Hindlimb muscle (tissue), 1 donor: ENCODE data around the gene YPEL4. TPM values are rescaled to one million over a fixed set of nuclear protein-coding genes. Genes with fewer than 3 reads are reported as not detected.

Experiments used
- DNase-seq: peaks from one replicate; pipeline ENCODE4 v3.0.0-alpha.2; 2013
- polyA plus RNA-seq: library from polyadenylated mRNA; unstranded; fragments of 120-200 nt; gene quantifications from one replicate; pipeline ENCODE4 v1.2.1, GENCODE V29; 2013; ENCODE audit not compliant: insufficient read length

The YPEL4 gene
- polyA plus RNA-seq, 1 donor = 1.9 TPM

DNA sequence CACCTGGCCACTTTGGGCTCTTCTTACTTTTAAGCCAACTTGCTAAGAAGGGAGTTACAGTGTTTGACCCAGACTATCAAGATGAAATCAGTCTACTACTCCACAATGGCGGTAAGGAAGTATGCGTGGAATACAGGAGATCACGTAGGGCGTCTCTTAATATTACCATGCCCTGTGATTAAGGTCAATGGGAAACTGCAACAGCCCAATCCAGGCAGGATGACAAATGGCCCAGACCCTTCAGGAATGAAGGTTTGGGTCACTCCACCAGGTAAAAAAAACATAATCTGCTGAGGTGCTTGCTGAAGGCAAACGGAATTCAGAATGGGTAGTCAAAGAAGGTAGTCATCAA lies 1.0 kb upstream of the YPEL4 start:
- no peak for DNase-seq

DNA sequence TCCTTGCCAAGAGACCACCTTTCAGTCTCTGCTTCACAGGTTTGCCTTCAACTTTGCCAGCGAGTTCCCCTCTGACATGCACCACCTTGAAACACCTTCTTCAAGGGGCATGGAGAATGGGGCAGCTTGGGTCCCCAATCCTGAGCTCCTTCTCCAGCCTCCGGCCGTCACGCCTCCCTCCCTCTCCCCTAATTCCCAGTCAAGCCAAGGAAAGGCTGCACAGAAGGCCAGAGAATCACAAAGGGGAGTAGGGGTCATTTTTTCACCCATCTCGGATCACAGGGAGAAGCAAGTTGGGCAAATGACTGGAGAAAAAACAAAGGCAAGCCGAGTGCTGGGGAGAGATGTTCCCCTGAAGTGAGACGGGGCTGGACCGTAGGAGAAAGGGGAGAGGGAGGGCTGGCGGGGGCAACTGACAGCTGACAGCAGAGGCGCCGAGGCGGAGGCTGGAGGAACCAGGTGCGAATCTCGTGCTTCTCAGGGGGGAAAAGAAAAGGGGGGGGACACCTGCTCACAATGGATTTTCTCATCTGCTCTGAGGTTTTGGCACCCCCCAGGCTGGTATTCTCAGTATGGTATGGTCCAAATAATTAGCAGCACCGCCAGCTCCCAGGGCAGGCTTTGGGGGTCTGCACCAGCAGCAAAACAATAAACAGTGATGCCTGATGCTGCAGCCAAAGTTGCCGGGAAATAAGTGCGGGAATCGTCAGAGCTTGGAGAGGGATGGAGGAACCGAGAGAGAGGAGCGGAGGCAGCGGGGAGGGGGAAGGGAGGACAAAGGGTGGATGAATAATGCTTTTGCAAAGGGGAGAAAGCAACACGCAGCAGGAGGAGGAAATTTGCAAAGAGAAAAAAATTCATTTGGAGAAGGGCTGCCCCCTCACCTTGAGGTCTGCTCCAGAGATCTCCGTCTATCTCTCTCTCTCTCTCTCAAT lies 644 bp downstream of the YPEL4 start:
- DNase-seq = peak; percentile 29

DNA sequence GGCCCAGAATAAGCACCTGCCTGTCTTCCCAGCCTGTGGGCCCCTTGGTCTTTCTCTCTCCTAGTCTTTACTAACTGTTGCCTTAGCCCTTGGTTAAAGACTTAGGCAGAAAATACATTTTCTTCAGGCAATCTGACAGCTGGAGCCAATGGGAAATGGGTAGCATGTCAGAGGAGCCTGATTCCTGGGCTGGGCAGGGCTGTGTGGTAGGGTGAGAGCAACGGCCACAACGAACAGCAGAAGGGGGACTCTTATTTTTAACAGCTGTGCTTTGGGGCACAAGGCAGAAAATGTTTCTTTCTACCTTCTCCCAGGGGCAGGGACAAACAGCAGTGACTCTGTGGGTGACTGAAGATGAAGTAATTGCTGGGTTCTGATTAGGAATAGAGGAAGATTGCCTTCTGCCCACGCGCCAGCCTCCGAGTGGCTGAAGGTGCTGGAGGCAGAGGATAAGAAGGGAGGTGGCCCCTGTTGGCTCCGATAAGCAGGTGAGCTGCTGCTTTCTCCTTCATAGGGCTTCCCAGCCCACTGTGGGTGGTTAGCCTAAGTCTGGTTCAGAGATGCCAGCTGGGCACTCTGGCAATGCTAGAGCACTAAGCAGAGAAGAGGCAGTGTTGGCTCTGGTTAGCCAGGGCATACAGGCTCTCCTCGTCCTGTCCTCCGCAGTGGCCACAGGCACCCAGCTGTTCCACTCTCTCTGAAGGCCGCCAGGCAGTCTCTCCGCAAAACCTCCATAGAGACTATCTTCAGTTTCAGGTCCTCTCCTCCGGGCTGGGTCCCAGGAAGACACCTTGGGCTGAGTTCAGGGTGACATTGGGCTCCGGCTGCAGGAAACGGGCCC lies 1.5 kb downstream of the YPEL4 start:
- DNase-seq = peak; percentile 29

DNA sequence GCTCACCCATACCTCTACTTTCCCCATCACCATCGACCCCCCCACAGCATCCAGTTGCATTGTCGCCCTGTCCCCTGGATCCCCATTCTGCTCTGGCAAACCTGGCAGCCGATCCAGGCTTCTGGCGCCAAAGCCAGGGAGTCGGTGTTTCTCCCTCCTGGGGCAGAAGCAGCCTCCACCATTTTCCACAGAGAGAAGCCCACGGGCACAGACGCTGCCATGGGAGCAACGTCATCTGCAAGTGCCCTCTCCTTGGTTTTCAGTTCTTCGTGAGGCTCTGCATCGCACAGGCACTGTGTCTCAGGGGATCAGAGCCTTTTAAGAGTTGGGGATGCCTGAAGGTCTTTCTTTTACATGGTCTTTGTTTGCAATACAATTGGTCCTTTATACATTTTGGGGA lies 2.3 kb downstream of the YPEL4 start:
- DNase-seq = no peak

DNA sequence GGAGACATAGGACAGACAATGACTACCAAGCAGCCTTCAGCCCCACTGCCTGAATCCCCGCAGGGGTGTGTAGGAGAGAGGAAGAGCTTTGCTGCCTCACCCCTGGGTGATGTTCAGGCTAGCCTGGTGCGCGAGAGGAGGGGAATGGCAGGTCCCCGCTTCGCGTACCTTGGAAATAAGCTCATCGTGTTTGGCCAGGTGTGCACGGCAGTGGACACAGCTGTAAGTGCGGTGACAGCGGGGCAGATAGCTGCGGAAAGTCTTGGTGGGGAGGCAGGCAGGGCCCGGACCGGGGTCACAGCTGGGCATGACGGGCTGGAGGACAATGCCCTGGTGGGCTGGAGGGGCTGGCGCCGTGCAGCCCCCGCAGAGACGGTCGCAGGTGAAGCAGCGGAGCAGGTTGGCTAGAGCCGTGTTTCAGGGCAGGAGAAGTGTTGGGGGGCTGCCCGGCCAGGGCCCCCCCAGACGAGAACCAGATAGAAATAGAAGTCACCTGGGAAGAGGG lies 2.9 kb downstream of the YPEL4 start:
- no peak for DNase-seq

DNA sequence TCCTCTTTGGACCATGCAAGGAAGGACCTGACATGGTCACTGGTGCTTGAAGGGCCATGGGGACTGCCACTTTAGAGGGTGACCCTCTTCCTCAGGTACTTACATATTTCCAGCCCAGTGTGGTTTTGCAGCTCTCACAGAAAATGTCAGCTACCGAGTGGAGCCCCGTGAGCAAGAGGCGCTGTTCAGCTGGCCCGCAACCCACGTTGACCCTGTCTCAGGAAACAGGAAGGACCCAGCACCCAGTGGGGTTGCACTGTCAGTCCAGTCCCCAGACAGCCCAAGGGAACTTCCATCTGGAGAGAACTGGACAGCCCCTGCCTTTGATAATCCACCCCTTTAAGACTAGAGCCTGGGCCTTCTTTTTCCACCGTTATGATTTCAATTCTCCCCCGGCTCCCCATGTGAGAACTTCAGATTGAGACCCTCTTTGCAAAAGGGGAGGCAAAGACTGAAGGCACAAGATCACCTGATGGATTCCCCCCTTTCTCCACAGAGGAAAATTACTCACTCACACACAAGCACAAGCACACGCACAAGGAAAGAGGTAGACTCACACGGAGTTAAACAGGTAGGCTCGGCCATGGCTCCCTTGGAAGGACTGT lies 3.4 kb downstream of the YPEL4 start:
- no peak for DNase-seq

DNA sequence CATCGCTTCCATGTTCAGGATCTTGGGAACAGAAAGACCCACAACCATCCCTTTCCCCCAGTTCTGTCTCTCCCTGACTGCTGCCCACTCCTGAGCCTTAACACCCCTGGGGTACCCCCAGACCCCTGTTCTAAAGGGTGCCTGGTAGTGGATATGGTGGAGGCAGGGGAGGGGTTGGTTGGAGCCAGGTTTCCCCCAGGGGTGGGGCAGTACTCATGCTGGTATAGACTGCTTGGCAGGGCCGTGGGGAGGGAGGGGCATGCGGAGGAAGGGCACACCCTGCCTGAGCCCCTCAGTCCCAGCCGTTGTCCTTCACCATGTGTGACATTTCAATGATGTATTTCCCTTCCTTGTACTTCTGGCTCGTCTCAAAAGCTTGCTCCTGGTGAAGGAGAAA lies 4.0 kb downstream of the YPEL4 start:
- DNase-seq = no peak

DNA sequence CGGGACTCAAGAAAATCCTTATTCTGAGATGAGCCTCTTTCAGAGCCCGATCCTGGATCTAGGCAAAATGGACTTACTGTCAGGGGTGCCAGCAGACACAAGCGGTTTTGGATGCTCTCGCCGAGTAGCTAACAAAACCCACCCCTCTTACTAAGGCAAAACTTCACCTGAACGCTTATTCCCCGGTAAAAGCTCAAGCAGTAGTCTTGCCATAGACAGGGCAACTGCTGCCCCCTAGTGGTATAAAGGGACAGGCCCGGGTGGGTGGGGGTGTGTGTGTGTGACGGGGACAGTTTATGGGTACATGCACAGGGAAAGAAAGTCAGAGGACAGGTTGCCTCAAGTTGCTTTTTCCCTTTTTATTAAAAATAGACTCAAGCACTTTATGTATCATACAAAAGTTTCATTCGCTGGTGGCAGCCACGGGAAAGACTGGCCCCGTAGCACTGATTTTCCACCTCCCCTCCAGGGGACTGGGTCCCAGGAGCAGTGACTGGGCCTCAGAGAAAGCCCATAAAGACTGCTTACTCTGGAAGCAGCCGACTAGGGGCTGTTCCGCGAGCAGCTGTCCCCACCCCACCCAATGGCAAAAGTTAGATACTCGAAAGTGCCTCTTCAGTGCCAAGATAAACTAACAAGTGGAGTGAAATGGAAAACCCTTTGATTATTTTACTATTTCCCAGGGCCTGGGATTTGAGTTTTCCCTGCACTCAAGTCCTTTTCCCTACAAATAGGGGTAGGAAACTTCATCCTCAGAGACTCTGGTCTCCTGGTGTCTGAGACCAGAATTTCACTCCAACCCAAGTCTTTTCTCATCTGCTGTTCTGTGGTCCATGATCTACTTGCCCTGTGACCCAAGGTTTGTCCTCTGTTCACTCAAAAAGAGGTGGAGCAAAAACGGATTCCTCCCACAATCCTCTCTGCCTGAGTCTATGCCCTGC lies 4.7 kb downstream of the YPEL4 start:
- peak; percentile 76 for DNase-seq

DNA sequence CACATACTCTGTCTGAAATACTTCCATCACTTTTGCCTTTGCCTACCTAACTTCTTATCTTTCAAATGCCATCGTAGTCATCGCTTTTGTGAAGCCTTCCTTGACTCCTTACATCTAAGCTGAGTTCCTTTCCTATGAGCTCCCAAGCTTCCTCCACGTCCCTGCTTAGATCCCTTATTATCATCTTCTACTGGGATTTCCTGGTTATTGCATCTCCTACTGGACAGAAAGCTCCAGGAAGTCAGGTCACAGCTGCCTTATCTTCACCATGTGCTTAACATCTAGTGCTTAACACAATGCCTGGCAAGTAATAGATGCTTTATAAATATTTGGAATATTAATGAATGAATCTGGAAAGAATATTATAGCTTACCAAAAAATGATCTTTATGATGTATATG lies 5.9 kb downstream of the YPEL4 start:
- DNase-seq = no peak

DNA sequence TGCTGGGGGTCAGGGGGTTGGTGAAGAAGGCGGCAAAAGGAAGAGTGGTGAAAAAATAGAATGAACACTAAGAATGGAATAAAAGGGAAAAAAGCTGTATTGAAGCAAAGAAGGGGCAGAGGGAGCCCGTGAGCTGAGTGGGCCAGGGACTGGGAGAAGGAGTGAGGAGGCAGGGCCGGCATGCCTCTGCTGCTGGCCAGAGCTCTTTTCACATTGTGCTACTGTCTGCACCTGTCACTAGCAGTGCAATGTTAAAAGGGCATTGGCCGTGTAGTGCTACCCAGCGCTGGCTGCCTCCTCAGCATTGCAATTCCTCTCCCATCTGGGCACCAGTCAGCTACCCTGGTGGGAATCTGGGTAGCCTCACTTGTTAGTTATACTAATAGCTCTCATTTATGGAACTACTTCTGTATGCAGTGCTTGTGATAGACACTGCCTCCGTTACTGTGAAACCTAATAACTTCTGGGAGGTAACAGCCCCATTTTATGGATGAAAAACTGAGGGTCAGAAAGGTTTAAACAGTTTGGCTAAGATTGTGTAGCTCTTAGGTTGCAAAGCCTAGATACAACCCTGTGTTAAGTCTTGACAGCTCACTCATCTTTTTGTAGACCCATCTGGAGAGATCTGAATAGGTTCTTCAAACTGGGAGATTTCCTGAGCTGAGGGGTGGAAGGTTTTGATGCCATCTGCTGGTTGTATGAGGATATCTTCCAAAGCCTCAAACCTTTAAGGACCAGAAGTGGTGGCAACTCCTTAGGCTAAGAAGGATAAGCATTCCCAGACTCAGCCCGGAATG lies 8.5 kb downstream of the YPEL4 start:
- no peak for DNase-seq

DNA sequence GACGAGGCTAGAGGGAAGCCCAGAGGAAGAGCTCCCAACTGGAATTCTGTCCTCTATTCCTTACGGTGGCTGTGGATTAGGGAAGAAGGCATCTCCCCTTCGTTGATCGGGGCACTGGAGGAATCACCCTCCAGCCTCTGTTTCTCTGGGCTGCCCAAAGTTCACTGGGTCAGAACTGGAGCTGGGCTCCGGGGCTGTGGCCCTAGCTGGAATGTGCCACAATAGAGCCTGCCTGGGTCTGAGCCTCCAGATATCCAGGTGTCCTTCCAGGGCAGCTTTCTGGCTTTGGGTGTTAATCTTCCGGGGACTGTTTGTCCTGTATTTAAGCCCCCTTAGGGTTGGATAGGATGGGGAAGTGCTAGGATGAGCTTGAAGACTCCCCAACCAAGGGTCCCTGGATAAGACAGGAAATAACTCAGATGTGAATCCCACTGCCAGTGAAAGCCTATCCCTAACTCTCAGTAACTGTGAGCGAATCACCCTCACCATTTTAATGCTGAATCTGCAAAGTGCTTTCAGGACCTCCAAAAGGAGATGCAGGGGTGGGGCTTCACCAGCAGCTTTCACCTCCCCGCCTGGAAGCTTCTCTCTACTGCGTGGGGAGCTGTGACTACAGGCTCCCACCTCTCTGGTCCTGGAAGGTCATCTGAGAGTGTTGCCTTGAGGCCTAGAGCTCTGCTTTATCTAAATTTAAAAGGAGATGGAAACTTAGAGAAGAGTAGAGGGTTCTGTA lies 9.5 kb downstream of the YPEL4 start:
- DNase-seq = no peak

DNA sequence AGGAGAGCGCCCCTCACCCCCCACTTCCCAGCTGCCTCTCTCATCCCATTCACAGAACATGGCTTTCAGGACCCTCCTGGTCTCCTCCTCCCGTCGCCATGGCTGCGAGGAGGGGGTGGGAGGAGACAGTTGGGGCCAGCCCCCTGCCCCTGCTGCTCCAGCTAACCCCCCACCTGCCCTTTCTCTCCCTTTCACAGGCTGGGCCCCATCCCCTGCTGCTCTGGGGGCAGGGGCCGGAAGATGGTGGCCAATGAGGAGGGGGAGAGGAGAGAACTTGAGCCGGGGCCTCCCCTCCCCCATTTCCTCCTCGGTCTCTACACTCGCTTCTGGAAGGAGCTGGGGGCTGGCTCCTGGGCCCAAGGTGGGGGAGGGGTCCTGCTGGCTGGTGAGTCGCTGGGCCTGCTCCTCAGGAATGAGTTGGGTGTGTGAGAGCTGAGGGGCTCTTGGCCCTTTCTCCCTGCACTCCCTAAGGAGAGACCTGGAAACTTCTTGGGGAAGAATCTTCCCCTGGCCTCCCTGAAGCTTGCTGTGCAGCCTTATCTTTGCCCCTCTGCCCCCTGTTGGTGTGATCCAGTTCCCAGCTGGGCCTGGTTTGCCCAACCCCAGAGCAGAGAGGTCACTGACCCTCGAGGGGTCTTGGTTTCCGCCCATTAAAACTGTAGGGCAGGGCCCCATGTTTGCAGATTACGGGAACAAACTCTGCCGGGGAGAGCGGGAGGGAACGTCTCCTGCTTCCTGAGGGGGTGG lies 10.2 kb downstream of the YPEL4 start:
- DNase-seq = peak; percentile 81

DNA sequence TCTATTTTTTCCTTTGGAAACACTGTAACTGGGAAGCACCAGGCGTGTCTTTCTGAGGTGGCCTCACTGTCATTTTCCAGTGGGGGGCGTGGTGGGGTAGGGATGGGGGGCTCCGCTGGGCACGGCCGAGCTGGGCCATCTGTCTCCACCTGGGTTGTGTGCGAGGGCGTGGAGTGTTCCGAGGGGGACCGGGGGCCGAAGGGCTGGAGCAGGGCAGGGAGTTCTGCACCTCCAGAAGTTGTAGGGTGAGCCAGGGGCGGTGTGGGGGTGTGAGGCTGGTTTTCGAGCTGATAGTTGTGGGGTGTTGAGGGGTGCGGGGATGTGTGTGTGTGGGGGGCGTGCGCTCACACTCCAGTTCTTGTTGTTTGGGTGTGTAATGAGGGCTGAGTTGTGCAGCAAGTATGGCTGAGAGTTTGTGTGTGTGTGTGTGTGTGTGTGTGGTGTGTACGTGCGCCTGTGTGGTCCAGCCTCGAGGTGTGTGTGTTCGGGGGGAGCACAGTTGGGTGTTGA lies 10.8 kb downstream of the YPEL4 start:
- DNase-seq = no peak

DNA sequence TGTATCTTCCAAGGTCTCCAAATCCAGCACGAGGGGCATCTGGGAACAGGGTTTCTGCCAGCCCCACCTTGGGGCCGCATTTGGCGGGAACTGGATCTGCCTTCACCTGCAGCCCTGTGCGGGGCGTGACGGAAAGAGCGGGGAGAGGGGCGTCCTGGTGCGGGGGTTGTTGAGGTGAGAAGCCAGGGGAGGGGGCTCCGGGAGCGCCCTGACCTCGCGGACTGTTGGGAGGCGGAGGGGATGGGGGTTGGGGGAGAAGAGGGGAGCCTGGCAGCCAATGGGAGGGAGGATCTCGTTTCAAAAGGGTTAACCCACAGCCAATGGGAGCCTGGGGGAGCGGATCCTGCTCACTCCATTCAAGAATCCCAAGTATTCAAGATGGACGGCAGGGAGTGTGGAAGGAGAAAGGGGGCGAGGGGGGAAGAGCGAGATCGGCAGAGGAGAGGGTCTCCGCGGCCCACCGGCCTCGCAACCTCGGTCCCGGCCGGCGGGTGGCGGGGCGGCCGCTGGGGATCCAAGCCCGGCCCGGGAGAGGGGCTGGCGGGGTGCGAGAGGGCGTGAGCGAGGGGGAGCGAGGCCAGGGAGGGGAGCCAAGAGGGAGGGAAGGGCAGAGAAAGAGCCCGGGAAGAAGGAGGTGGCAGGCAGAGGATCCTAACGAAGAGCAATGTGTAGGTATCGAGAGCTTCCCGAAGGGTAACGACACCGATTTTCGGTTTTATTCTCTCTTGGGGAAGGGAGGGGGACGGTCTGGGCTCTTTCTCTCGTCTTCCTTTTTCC lies 11.5 kb downstream of the YPEL4 start:
- peak; percentile 84 for DNase-seq

DNA sequence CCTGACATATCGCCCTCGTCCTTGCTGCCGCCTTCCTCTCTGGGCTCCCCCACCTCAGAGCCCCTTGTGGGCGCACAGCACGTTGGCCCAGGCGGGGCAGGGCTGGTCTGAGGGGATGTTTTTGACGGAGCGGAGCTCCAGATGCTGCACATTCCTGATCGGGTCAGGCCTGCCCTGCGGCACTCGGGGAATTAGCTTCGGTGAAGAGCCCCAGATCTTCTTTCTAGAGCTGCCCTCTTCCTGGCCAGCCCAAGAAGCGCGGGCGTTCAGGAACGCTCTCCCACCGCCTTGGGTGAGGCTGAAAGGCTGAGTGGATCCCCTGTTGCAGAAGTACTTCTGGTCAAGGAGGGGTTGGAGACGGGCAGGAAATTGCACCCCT lies 12.1 kb downstream of the YPEL4 start:
- peak; percentile 28 for DNase-seq

DNA sequence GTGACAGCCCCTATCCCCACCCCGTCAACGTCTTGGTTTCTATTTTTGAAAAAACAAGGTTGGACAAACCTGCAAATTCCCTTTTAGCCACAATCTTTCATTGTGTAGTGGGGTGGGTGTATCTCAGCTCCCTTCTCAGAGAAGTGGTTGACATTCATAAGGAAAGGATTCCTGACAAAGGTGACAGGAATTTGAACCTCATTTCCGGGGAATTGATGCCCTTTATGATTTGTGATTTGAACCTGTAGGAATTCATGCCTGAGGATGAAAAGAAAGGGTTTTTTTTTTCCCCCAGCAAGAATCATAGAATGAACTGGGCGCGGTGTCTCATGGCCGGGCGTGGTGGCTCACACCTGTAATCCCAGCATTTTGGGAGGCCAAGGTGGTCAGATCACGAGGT lies 14.5 kb downstream of the YPEL4 start:
- no peak for DNase-seq

DNA sequence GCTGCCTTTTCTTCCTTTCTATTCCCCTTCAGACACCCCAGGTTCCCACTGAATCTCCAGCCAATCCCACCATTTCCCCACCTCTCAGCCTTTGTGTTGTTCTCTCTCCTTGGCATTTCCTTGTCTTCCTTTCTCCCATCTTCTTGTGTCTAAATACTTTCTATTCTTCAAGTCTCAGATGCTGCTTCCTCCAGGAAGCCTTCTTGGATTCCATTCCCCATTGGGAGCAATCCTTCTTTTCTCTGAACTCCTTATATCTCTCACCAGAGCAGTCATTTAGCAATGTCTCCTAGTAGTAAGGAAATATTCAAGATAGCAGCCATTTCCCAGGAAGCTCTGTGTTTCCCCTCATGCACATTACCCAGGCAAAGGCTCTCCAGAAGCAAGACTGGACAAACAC lies 15.4 kb downstream of the YPEL4 start:
- DNase-seq = no peak

DNA sequence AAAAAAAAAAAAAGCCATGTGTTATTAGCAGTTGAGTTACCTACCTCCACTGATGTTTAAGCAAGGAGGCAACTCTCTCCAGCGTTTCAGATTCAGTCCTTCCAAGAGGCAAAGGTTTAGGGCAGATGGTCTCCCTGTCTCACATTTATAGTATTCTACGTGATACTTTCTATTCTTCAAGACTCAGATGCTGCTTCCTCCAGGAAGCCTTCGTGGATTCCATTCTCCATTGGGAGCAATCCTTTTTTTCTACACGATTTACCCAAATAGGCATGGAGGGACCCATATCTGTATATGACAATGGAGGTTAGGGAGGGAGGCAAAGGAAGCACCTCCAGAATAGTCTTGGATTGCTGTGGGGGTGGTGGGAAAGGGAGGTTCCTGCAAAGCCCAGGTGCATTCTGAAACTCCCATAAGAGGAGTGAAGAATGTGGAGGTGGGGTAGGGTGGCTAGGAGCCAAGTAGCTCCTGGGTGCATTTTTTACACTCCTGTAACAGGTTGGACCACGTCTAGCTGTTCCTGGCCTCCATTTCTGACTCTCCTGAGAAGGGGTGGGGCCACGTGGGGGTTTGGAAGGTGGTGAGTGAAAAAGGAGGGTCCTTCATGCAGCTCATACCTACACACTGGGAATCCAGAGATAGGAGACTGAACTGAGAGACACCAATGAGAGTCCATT lies 16.2 kb downstream of the YPEL4 start:
- DNase-seq = no peak
